Mammary epithelial cell (primary cell): ENCODE data around the gene ARID3A.

Experiments
- CTCF ChIP-seq, 2 donors: IDR thresholded peaks in 1 of 2; conservative IDR thresholded peaks in 1 of 2; 2 replicates each; pipeline ENCODE4 v1.5.1; 2011 to 2012; ENCODE audit warnings: inconsistent platforms in 2 of 2, low read length in 2 of 2, mild to moderate bottlenecking in 2 of 2, control low read depth in 1 of 2, low read depth in 1 of 2; ENCODE audit not compliant: insufficient read depth in 1 of 2; ENCODE audit errors: extremely low read depth in 1 of 2
- EZH2 ChIP-seq: IDR thresholded peaks from 2 replicates; pipeline ENCODE4 v1.6.1; 2012; ENCODE audit warnings: low read length, inconsistent platforms, borderline replicate concordance

GRCh38 chr19:901216-902092, 24.4 kb upstream of the ARID3A start:
- TF ChIP-seq CTCF (conservative IDR thresholded peaks at IDR 0.05 in 1 of 2, IDR thresholded peaks at IDR 0.05 in 1 of 2; ENCODE audit: extremely low read depth in 1 of 2, insufficient read depth in 1 of 2, low read depth in 1 of 2, low read length in 2 of 2) (no peak), EZH2 (no peak)
